ENCODE data around the gene BLTP3A. TPM values are rescaled to one million over a fixed set of nuclear protein-coding genes. Genes with fewer than 3 reads are reported as not detected.
"Not testable (repeated sequence)": the region's sequence is repeated elsewhere in the genome, so short reads cannot be mapped to it uniquely, and the experiment has no call there.

The BLTP3A gene
- total and polyA plus RNA-seq, 2 of the 8 experiments (the other 6 are each of a cell fraction or from before 2014, with no cell fraction given): 8.5 to 17.2 TPM

GRCh38 chr6:34744294-34744647, 47.6 kb upstream of the BLTP3A start:
- not testable (repeated sequence) for DNase-seq (ENCODE audit: low read depth in 1 of 2, low spot score in 2 of 2); H2BK12ac ChIP-seq (ENCODE audit: low read depth, low read length); H3K23ac ChIP-seq (ENCODE audit: insufficient read length); H3K4me2 ChIP-seq (ENCODE audit: insufficient read depth in 1 of 2, low read depth in 2 of 2, low read length in 2 of 2); H3K9me3 ChIP-seq (ENCODE audit: insufficient read depth in 2 of 2, low read depth in 1 of 2, low read length in 1 of 2); H2AK5ac ChIP-seq (ENCODE audit: low read depth, low read length); H3K4me3 ChIP-seq (ENCODE audit: extremely low read depth in 1 of 4, insufficient read depth in 2 of 4, low read depth in 3 of 4, low read length in 4 of 4); FAIRE-seq; H3K4ac ChIP-seq (replicated peaks; ENCODE audit: insufficient read length, low read depth, low read length); H3K27me3 ChIP-seq (replicated peaks in 1 of 4; ENCODE audit: control insufficient read depth in 3 of 4, extremely low read depth in 1 of 4, insufficient read depth in 3 of 4, low read length in 3 of 4); H4K91ac ChIP-seq (replicated peaks; ENCODE audit: insufficient read length, low read length); H3K27ac ChIP-seq (ENCODE audit: low read depth, low read length); H3K9ac ChIP-seq (replicated peaks in 1 of 4; ENCODE audit: extremely low read depth in 1 of 4, low read depth in 3 of 4, low read length in 3 of 4); H4K20me1 ChIP-seq (replicated peaks in 1 of 2; ENCODE audit: control insufficient read depth in 1 of 2, insufficient read depth in 2 of 2, low read length in 2 of 2); H3K18ac ChIP-seq (ENCODE audit: extremely low read depth, low read length); H2BK20ac ChIP-seq (ENCODE audit: low read length); H2BK120ac ChIP-seq (replicated peaks; ENCODE audit: low read depth, low read length); H2BK5ac ChIP-seq (ENCODE audit: low read depth, low read length); H4K5ac ChIP-seq (ENCODE audit: insufficient read length, low read depth, low read length); H3K14ac ChIP-seq (ENCODE audit: insufficient read length); H3K79me1 ChIP-seq (ENCODE audit: low read depth, low read length); H2AFZ ChIP-seq (ENCODE audit: low read length); H3K79me2 ChIP-seq (ENCODE audit: control insufficient read depth in 1 of 2, insufficient read depth in 2 of 2, low read length in 2 of 2); H3K56ac ChIP-seq (replicated peaks; ENCODE audit: insufficient read length, low read depth, low read length); H3K36me3 ChIP-seq (ENCODE audit: control insufficient read depth in 2 of 4, insufficient read depth in 4 of 4, low read length in 3 of 4); H2BK15ac ChIP-seq (ENCODE audit: low read length); H3K4me1 ChIP-seq (replicated peaks in 1 of 4; ENCODE audit: control insufficient read depth in 3 of 4, insufficient read depth in 4 of 4, low read length in 3 of 4); H3K23me2 ChIP-seq (ENCODE audit: low read depth, low read length); H4K8ac ChIP-seq (ENCODE audit: extremely low read depth, insufficient read depth, low read length)
- ChIA-PET CTCF (ENCODE audit: partially characterized antibody) (interaction anchor here (0.6 to 0.9 kb wide), 3 partner anchors 12 to 243 kb away, joined by 3 to 4 read pairs (median 4); no protein-coding TSS in a partner anchor), POLR2A (ENCODE audit: partially characterized antibody) (interaction anchor here (1.3 to 3.0 kb wide), 2 partner anchors 13 to 16 kb away, joined by 3 to 8 read pairs; partner anchors contain the start of gene SNRPC)
- 82% methylated on average over 10 of the region's 10 CpGs; no CpG with 5 or more reads in 1 of the 2 experiments for WGBS, 2 experiments (ENCODE audit: extremely low coverage in 1 of 2, insufficient coverage in 1 of 2, insufficient read length in 1 of 2, insufficient replicate concordance in 2 of 2, low coverage in 1 of 2, low lambda C conversion rate in 2 of 2, missing lambda C conversion rate in 1 of 2)

Measured in H1 (cell line).